Neural cell (in vitro differentiated cells): ENCODE results near the gene GPR139. TPM values are rescaled to one million over a fixed set of nuclear protein-coding genes. Genes with fewer than 3 reads are reported as not detected.

Experiments
- H2AFZ ChIP-seq: fragments of 200-600, 300-800 bp; sonication (generic), shearing (Covaris generic); 2 replicates; pipeline ENCODE4 v1.6.0; 2014; ENCODE audit warnings: low read depth, mild to moderate bottlenecking, antibody characterized with exemption, low read length, moderate library complexity
- H3F3A ChIP-seq: fragments of 200-600 bp; shearing (Covaris generic); 2 replicates; pipeline ENCODE4 v1.6.1; 2016; ENCODE audit warnings: mild to moderate bottlenecking, moderate library complexity, mixed read lengths, antibody characterized with exemption, low read length; ENCODE audit not compliant: insufficient read depth, poor library complexity, severe bottlenecking
- H3K27ac ChIP-seq: fragments of 200-600, 300-800 bp; sonication (generic), shearing (Covaris generic); 2 replicates; pipeline ENCODE4 v1.5.1; 2014; ENCODE audit warnings: mild to moderate bottlenecking, low read length, moderate library complexity
- H3K27me3 ChIP-seq: fragments of 300-800, 200-600 bp; sonication (generic), shearing (Covaris generic); 2 replicates; pipeline ENCODE4 v1.6.0; 2014; ENCODE audit warnings: mild to moderate bottlenecking, low read depth, low read length, moderate library complexity; ENCODE audit not compliant: insufficient read depth
- H3K36me3 ChIP-seq: fragments of 300-800, 200-600 bp; sonication (generic), shearing (Covaris generic); 2 replicates; pipeline ENCODE4 v1.5.1; 2014; ENCODE audit warnings: mild to moderate bottlenecking, antibody characterized with exemption, low read length, moderate library complexity; ENCODE audit not compliant: insufficient read depth
- H3K4me2 ChIP-seq: fragments of 300-800, 200-600 bp; sonication (generic), shearing (Covaris generic); 2 replicates; pipeline ENCODE4 v1.6.0; 2014; ENCODE audit warnings: mild to moderate bottlenecking, low read length
- H3K4me3 ChIP-seq: fragments of 300-800, 200-600 bp; sonication (generic), shearing (Covaris generic); 2 replicates; pipeline ENCODE4 v1.5.1; 2014; ENCODE audit warnings: mild to moderate bottlenecking, low read length, moderate library complexity
- H3K79me2 ChIP-seq: fragments of 200-600 bp; shearing (Covaris generic); replicated peaks from 2 replicates; pipeline ENCODE4 v1.6.0; 2014; ENCODE audit warnings: mild to moderate bottlenecking, low read length, moderate library complexity; ENCODE audit not compliant: insufficient read depth
- H3K9ac ChIP-seq: fragments of 300-800, 200-600 bp; sonication (generic), shearing (Covaris generic); 2 replicates; pipeline ENCODE4 v1.6.1; 2016; ENCODE audit warnings: mild to moderate bottlenecking, low read length, mixed read lengths
- H3K9me2 ChIP-seq: fragments of 200-600 bp; shearing (Covaris generic); 2 replicates; pipeline ENCODE4 v1.6.1; 2016; ENCODE audit warnings: mild to moderate bottlenecking, low read length, mixed read lengths; ENCODE audit not compliant: insufficient read depth
- H3K9me3 ChIP-seq: fragments of 200-600, 300-800 bp; sonication (generic), shearing (Covaris generic); 2 replicates; pipeline ENCODE4 v1.6.1; 2016; ENCODE audit warnings: mild to moderate bottlenecking, mixed run types, low read length, moderate library complexity, mixed read lengths
- H4K20me1 ChIP-seq: fragments of 200-600 bp; shearing (Covaris generic); 2 replicates; pipeline ENCODE4 v1.6.1; 2016; ENCODE audit warnings: mild to moderate bottlenecking, mixed run types; ENCODE audit not compliant: insufficient read depth
- CTCF ChIP-seq: fragments of 450-650 bp; IDR thresholded peaks from 2 replicates; pipeline ENCODE4 v1.5.1; 2014; ENCODE audit warnings: antibody characterized with exemption, mild to moderate bottlenecking, moderate library complexity; ENCODE audit not compliant: poor library complexity, severe bottlenecking
- EP300 ChIP-seq: fragments of 450-650 bp; conservative IDR thresholded peaks from 2 replicates; pipeline ENCODE4 v1.6.1; 2014; ENCODE audit warnings: antibody characterized with exemption, mild to moderate bottlenecking, moderate library complexity; ENCODE audit not compliant: poor library complexity, severe bottlenecking
- EZH2 ChIP-seq: fragments of 200-600, 300-800 bp; shearing (Covaris generic), sonication (generic); IDR thresholded peaks from 2 replicates; pipeline ENCODE4 v1.6.1; 2014; ENCODE audit warnings: antibody characterized with exemption, low read length, borderline replicate concordance, mild to moderate bottlenecking; ENCODE audit not compliant: insufficient read depth, poor library complexity, severe bottlenecking
- MXI1 ChIP-seq: fragments of 450-650 bp; conservative IDR thresholded peaks from 2 replicates; pipeline ENCODE4 v1.6.1; 2014; ENCODE audit warnings: antibody characterized with exemption, mild to moderate bottlenecking; ENCODE audit not compliant: poor library complexity, severe bottlenecking
- POLR2AphosphoS5 ChIP-seq: IDR thresholded peaks from 2 replicates; pipeline ENCODE4 v1.6.1; 2012
- RAD21 ChIP-seq: fragments of 450-650 bp; conservative IDR thresholded peaks from 2 replicates; pipeline ENCODE4 v1.6.1; 2014; ENCODE audit warnings: antibody characterized with exemption, mild to moderate bottlenecking, moderate library complexity
- REST ChIP-seq: IDR thresholded peaks from 2 replicates; pipeline ENCODE4 v1.6.1; 2012; ENCODE audit warnings: borderline replicate concordance
- SMC3 ChIP-seq: fragments of 450-650 bp; conservative IDR thresholded peaks from 2 replicates; pipeline ENCODE4 v1.6.1; 2014; ENCODE audit warnings: antibody characterized with exemption, mild to moderate bottlenecking, moderate library complexity; ENCODE audit not compliant: poor library complexity
- TAF1 ChIP-seq: IDR thresholded peaks from 2 replicates; pipeline ENCODE4 v1.6.1; 2012; ENCODE audit warnings: low read depth
- polyA plus RNA-seq: library from polyadenylated mRNA; depleted of rRNA; stranded (reverse); fragments of >200 nt; gene quantifications from 2 replicates; pipeline ENCODE4 v1.2.3, GENCODE V29; 2014

The GPR139 gene
- polyA plus RNA-seq, 1 donor from 2014 or later: 0.52 TPM

GRCh38 chr16:20026361-20027072, 47.2 kb downstream of the GPR139 start:
- Histone ChIP-seq H3K27me3 (peaks cover 6% of the 10 kb centered on the region), H2AFZ (no peak overlapping the region), H3K9ac (no peak overlapping the region), H3K79me2 (no peaks in the 10 kb centered on the region), H3K4me3 (no peak overlapping the region), H3K27ac (no peak overlapping the region), H3F3A (no peaks in the 10 kb centered on the region), H3K4me2 (no peak overlapping the region), H3K9me3 (no peaks in the 10 kb centered on the region), H3K36me3 (no peaks in the 10 kb centered on the region), H3K9me2 (no peaks in the 10 kb centered on the region), H4K20me1 (no peaks in the 10 kb centered on the region)
- TF ChIP-seq MXI1: no peak
- TF ChIP-seq RAD21: no peak

GRCh38 chr16:20023190-20023589, 50.5 kb downstream of the GPR139 start:
- Histone ChIP-seq H3K27ac (no peak overlapping the region), H3K4me2 (no peak overlapping the region), H3K79me2 (no peaks in the 10 kb centered on the region), H3K4me3 (no peak overlapping the region), H3K9me2 (no peaks in the 10 kb centered on the region), H3K9ac (no peak overlapping the region), H4K20me1 (no peaks in the 10 kb centered on the region), H3K9me3 (no peaks in the 10 kb centered on the region), H3K36me3 (no peaks in the 10 kb centered on the region), H2AFZ (no peak overlapping the region), H3F3A (no peaks in the 10 kb centered on the region), H3K27me3 (peaks cover 14% of the 10 kb centered on the region)
- peak; percentile 61 for TF ChIP-seq REST
- TF ChIP-seq MXI1: no peak
- no peak for TF ChIP-seq EZH2
- TF ChIP-seq RAD21: no peak
- no peak for TF ChIP-seq SMC3
- TF ChIP-seq EP300: no peak
- TF ChIP-seq TAF1: no peak
- TF ChIP-seq POLR2AphosphoS5: no peak

DNA sequence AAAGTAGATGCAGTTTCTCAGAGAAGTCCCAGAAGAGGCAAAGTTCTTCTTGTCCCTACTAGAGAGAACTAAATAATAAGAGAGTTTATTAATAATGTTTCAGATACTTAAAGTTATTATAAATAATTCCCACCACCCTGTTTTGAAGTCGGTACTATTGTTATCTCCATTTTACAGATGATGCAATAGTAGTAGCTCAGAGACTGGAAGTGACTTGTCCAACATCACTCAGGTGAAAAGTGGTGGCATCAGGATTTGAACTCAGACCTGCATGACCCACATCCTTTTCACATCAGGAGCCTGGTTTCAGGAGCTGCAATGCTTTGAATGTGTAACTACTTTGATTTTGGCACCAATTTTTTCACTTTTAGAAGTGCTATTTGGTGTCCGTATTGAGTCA, 52.7 kb downstream of the GPR139 start:
- H3K9ac ChIP-seq: no peak overlapping the region
- no peak overlapping the region for H3K4me3 ChIP-seq
- H3K36me3 ChIP-seq: no peaks in the 10 kb centered on the region
- H3K9me2 ChIP-seq: no peaks in the 10 kb centered on the region
- no peak overlapping the region for H3K27ac ChIP-seq
- H4K20me1 ChIP-seq: no peaks in the 10 kb centered on the region
- TF ChIP-seq SMC3 (no peak), MXI1 (no peak), RAD21 (no peak), EZH2 (no peak), POLR2AphosphoS5 (no peak), REST (no peak), CTCF (no peak), EP300 (no peak), TAF1 (no peak)
- H3K9me3 ChIP-seq: no peaks in the 10 kb centered on the region
- H3K4me2 ChIP-seq: no peak overlapping the region
- H3K27me3 ChIP-seq: peaks cover 14% of the 10 kb centered on the region
- no peak overlapping the region for H2AFZ ChIP-seq
- H3K79me2 ChIP-seq: no peaks in the 10 kb centered on the region
- H3F3A ChIP-seq: no peaks in the 10 kb centered on the region
